Measurements from ENCODE around the gene ADAMTSL5.

GRCh38 chr19:1502433-1503088 lies 10.3 kb downstream of the ADAMTSL5 start:
- TF ChIP-seq POLR2A (IDR thresholded peaks at IDR 0.05; ENCODE audit: low read depth, low read length), result no peak
- no peak for TF ChIP-seq PAX5 (IDR thresholded peaks at IDR 0.05; ENCODE audit: insufficient read depth, low read length, severe bottlenecking)
- no peak for TF ChIP-seq POLR2AphosphoS5 (IDR thresholded peaks at IDR 0.05; ENCODE audit: low read depth, low read length)
- TF ChIP-seq TAF1 (IDR thresholded peaks at IDR 0.05; ENCODE audit: low read depth, low read length), result no peak
